ENCODE results near the gene MICAL2. TPM values are rescaled to one million over a fixed set of nuclear protein-coding genes. Genes with fewer than 3 reads are reported as not detected.

MICAL2 gene
- total RNA-seq, 1 experiment from 2014 or later, result 191 TPM

DNA sequence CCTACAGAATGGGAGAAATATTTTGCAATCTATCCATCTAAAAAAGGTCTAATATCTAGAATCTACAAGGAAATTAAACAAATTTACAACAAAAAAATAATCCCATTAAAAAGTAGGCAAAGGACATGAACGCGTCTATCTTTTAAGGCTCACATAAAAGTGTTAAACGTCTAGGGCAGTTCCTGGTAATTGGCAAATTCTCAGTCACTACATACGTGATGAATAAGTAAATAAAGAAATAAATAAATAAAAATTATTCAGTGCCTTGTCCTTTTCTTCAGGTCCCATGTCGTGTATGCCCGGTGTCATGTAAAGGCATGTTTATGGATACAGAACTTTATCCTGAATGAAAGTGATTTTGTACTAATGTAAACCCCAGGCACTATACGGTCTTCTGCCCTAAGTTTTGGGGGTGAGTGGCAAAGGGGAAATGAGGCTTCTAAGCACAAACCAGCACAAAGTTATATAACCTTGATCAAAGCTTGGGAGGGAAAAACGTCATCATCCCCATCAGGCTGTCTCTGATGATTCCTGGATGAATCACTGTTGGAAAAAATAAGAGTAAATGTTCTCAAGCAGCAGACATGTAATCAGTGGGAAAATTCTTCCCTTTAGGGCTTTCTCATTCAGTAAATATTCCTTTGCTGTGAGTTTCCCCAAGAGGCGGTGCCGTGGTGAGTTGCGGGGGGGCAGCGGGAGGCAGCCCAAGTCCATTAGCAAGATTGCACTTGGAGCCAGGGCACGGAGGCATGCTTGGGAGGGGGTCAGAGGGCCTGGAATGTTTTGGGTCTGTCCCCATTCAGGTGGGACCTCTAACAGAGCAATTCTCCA lies 30.4 kb upstream of the MICAL2 start:
- H3K9me3 Mint-ChIP-seq (ENCODE audit: low read depth, unreplicated experiment), result no peaks in the 10 kb centered on the region
- intact Hi-C loops (cut with micrococcal nuclease; ENCODE audit: unreplicated experiment), result no loop called here

DNA sequence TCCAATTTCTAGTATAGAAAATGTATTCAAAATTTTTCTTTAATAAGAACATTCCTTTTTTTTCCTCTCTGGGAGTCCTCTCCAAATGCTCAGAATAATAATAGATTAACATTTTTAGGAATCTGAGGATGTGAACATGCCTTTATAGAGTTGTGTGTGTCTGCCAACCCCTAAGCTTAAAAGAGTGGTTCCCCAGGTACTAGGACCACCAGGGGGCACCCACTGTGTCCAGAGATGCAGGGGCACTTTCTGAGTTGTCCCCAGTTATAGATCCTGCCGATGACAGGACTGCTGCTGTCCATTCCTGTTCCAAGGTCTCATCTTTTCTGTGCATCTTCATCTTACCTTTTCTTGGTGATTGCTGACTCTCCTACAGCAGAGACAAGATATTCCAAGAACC lies 27.0 kb upstream of the MICAL2 start:
- no TSS peak for BruUV-seq (replicated peaks)
- intact Hi-C loops (cut with micrococcal nuclease; ENCODE audit: unreplicated experiment), result no loop called here

More for the DNA sequence above, 30.4 kb upstream of the MICAL2 start:
- Mint-ChIP-seq H3K4me1 (ENCODE audit: low read depth, unreplicated experiment) (peaks cover 25% of the 10 kb centered on the region), H3K4me3 (ENCODE audit: low read depth, unreplicated experiment) (peak overlapping the region; percentile 37), H3K27me3 (ENCODE audit: unreplicated experiment) (no peaks in the 10 kb centered on the region), H3K27ac (ENCODE audit: unreplicated experiment) (peak overlapping the region; percentile 91), H3K36me3 (ENCODE audit: insufficient read depth, unreplicated experiment) (no peaks in the 10 kb centered on the region)
- no TSS peak for BruUV-seq (replicated peaks)
- TF ChIP-seq, protein P1, sequence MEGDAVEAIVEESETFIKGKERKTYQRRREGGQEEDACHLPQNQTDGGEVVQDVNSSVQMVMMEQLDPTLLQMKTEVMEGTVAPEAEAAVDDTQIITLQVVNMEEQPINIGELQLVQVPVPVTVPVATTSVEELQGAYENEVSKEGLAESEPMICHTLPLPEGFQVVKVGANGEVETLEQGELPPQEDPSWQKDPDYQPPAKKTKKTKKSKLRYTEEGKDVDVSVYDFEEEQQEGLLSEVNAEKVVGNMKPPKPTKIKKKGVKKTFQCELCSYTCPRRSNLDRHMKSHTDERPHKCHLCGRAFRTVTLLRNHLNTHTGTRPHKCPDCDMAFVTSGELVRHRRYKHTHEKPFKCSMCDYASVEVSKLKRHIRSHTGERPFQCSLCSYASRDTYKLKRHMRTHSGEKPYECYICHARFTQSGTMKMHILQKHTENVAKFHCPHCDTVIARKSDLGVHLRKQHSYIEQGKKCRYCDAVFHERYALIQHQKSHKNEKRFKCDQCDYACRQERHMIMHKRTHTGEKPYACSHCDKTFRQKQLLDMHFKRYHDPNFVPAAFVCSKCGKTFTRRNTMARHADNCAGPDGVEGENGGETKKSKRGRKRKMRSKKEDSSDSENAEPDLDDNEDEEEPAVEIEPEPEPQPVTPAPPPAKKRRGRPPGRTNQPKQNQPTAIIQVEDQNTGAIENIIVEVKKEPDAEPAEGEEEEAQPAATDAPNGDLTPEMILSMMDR (IDR thresholded peaks at IDR 0.05; ENCODE audit: unreplicated experiment), result no peak
- CTCF ChIA-PET, result interaction anchor here (0.6 kb wide), 1 partner anchor 686 kb away, joined by 4 read pairs; no protein-coding TSS in a partner anchor
- DNase-seq, result peak; percentile 50

DNA sequence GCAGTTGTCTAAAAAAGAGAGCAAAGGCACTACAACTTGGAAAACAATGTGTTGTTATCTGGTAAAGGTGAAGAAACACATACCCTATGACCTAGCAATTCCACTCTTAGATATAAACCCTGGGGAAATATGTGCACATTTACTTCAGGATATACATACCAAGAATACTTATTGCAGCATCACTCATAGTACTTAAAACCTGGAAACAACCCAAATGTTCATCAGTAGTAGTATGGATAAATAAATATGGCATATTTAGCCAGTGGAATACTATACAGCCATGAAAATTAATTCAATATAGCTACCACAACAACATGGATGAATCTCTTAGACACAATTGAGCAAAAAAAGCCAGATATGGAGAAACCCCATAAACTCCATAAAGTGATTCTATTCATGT lies 26.1 kb upstream of the MICAL2 start:
- Mint-ChIP-seq H3K4me1 (ENCODE audit: low read depth, unreplicated experiment) (peaks cover 55% of the 10 kb centered on the region), H3K36me3 (ENCODE audit: insufficient read depth, unreplicated experiment) (peaks cover 24% of the 10 kb centered on the region), H3K27me3 (ENCODE audit: unreplicated experiment) (no peaks in the 10 kb centered on the region), H3K4me3 (ENCODE audit: low read depth, unreplicated experiment) (no peak overlapping the region), H3K27ac (ENCODE audit: unreplicated experiment) (peak overlapping the region; percentile 87), H3K9me3 (ENCODE audit: low read depth, unreplicated experiment) (no peaks in the 10 kb centered on the region)
- BruUV-seq (replicated peaks), result no TSS peak
- CTCF ChIA-PET, result no interaction called here
- TF ChIP-seq, protein P1 (IDR thresholded peaks at IDR 0.05; ENCODE audit: unreplicated experiment), result no peak
- intact Hi-C loops (cut with micrococcal nuclease; ENCODE audit: unreplicated experiment), result no loop called here
- no peak for DNase-seq

More for the DNA sequence above, 27.0 kb upstream of the MICAL2 start:
- H3K4me3 Mint-ChIP-seq (ENCODE audit: low read depth, unreplicated experiment), result no peak overlapping the region
- peaks cover 46% of the 10 kb centered on the region for H3K4me1 Mint-ChIP-seq (ENCODE audit: low read depth, unreplicated experiment)
- no peak for DNase-seq
- H3K36me3 Mint-ChIP-seq (ENCODE audit: insufficient read depth, unreplicated experiment), result peaks cover 21% of the 10 kb centered on the region
- CTCF ChIA-PET, result no interaction called here
- TF ChIP-seq, protein P1 (IDR thresholded peaks at IDR 0.05; ENCODE audit: unreplicated experiment), result no peak
- H3K9me3 Mint-ChIP-seq (ENCODE audit: low read depth, unreplicated experiment), result no peaks in the 10 kb centered on the region
- no peaks in the 10 kb centered on the region for H3K27me3 Mint-ChIP-seq (ENCODE audit: unreplicated experiment)
- peak overlapping the region; percentile 17 for H3K27ac Mint-ChIP-seq (ENCODE audit: unreplicated experiment)

GRCh38 chr11:12085371-12086251 lies 24.8 kb upstream of the MICAL2 start:
- no peaks in the 10 kb centered on the region for H3K27me3 Mint-ChIP-seq (ENCODE audit: unreplicated experiment)
- intact Hi-C loops (cut with micrococcal nuclease; ENCODE audit: unreplicated experiment), result loop anchor here (2.0 to 5.0 kb wide), 3 partner anchors 19 to 82 kb away; no protein-coding TSS in a partner anchor
- TF ChIP-seq, protein P1 (IDR thresholded peaks at IDR 0.05; ENCODE audit: unreplicated experiment), result no peak
- peak overlapping the region; percentile 99 for H3K27ac Mint-ChIP-seq (ENCODE audit: unreplicated experiment)
- peak overlapping the region; percentile 21 for H3K4me3 Mint-ChIP-seq (ENCODE audit: low read depth, unreplicated experiment)
- CTCF ChIA-PET, result interaction anchor here (0.7 to 3.6 kb wide), 13 partner anchors 19 to 203 kb away, joined by 3 to 22 read pairs (median 6); partner anchors contain the start of gene MICAL2
- peaks cover 37% of the 10 kb centered on the region for H3K36me3 Mint-ChIP-seq (ENCODE audit: insufficient read depth, unreplicated experiment)
- no peak for DNase-seq
- H3K4me1 Mint-ChIP-seq (ENCODE audit: low read depth, unreplicated experiment), result peaks cover 59% of the 10 kb centered on the region
- no peaks in the 10 kb centered on the region for H3K9me3 Mint-ChIP-seq (ENCODE audit: low read depth, unreplicated experiment)
- BruUV-seq (replicated peaks), result TSS peak; percentile 84
